Naive thymus-derived CD8-positive, alpha-beta T cell (primary cell): ENCODE measurements around the gene LRRC1. TPM values are rescaled to one million over a fixed set of nuclear protein-coding genes. Genes with fewer than 3 reads are reported as not detected.
A peak's percentile ranks its signal among the peaks of the same experiment; 100 is the strongest.

Experiments
- ATAC-seq, 2 donors: fragments of 150-1000 bp; cut with Tn5 transposase in 1 of 2; sonication (Bioruptor Pico), chemical (Tn5 transposase) in 1 of 2; 1 replicate in 1 of 2; 2 replicates in 1 of 2; pipeline ENCODE4 v1.10.0; 2021; ENCODE audit warnings: mild to moderate bottlenecking in 2 of 2, moderate library complexity in 2 of 2
- POLR2A ChIA-PET: fragments of 350-600 bp; sonication (Branson Sonifier 250); formaldehyde crosslinking; loops from one replicate; lab custom pipeline; 2021; ENCODE audit warnings: antibody characterized with exemption; lab: Charles Lee
- DNase-seq, 10 donors: peaks; one replicate each; pipeline versions ENCODE4 v3.0.0 to v3.0.0-alpha.2; 2020 to 2022
- H3K27ac Mint-ChIP-seq, 10 donors: one replicate each; pipeline ENCODE4 v1.8.0; 2020 to 2022; ENCODE audit warnings: mild to moderate bottlenecking in 10 of 10, mixed read lengths in 10 of 10, moderate library complexity in 4 of 10, inconsistent platforms in 1 of 10
- H3K27me3 Mint-ChIP-seq, 5 donors: one replicate each; pipeline ENCODE4 v1.8.0; 2021 to 2022; ENCODE audit warnings: mixed read lengths in 5 of 5
- H3K36me3 Mint-ChIP-seq, 3 donors: one replicate each; pipeline ENCODE4 v1.8.0; 2020 to 2022; ENCODE audit warnings: mixed read lengths in 3 of 3, mild to moderate bottlenecking in 2 of 3, inconsistent platforms in 1 of 3
- H3K4me1 Mint-ChIP-seq, 4 donors: one replicate each; pipeline ENCODE4 v1.8.0; 2021 to 2022; ENCODE audit warnings: mixed read lengths in 4 of 4
- H3K4me3 Mint-ChIP-seq, 10 donors: one replicate each; pipeline ENCODE4 v1.8.0; 2020 to 2022; ENCODE audit warnings: mild to moderate bottlenecking in 10 of 10, mixed read lengths in 10 of 10, moderate library complexity in 6 of 10, inconsistent platforms in 1 of 10
- H3K9me3 Mint-ChIP-seq, 9 donors: one replicate each; pipeline ENCODE4 v1.8.0; 2020 to 2022; ENCODE audit warnings: mixed read lengths in 9 of 9, mild to moderate bottlenecking in 3 of 9, inconsistent platforms in 1 of 9, moderate library complexity in 1 of 9
- polyA plus RNA-seq, 3 donors: library from polyadenylated mRNA; unstranded; fragments of 300-500 nt; fragmentation: Illumina TruSeq; gene quantifications; one replicate each; pipeline ENCODE4 v1.2.3, GENCODE V29; 2021
- total RNA-seq, 8 experiments: library from RNA in 2 of 8; stranded (reverse) in 2 of 8; gene quantifications; one replicate each; pipeline ENCODE4 v1.2.3 and lab custom pipeline; 2021 to 2026

Gene LRRC1
- total and polyA plus RNA-seq, 5 experiments from 2014 or later: 0.73 to 3.8 (median 1.7) TPM

DNA sequence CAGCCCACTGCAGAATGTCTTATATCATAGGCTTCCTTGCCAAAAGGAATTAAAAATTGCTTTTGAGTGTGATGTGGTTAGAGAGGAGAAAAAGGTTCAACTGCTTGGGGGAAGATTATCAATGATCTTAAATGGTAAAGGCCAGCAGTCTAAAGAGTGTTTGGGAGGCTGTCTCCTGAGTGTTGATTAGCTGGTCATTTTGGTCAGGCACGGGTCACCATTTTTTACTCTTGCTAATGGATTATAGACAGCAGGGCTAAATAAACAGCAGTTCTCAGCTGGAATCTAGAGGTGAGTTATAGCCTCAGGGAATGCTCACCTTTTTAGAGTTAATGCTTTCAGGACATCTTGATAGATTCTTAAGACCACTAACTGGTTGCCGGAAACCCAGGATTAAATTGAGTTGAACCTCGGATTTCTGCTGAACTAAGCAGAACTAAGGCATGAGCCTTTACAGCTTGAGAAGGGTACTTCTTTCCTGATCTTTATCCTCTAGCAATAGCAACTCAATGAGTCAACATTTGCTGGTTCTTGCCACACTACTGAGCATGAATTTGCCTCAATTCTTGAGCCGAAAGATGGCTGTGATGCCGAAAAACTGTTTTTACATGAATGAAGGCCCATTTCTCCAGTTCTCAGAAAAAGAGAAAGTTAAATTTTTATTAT, 120.4 kb downstream of the LRRC1 start:
- Mint-ChIP-seq H3K36me3 (peaks cover 8 to 22% (median 14%) of the 10 kb centered on the region in 3 donors), H3K27ac (no peak overlapping the region), H3K27me3 (no peaks in the 10 kb centered on the region), H3K4me3 (no peak overlapping the region), H3K4me1 (no peaks in the 10 kb centered on the region), H3K9me3 (no peaks in the 10 kb centered on the region)
- POLR2A ChIA-PET: no interaction called here
- no peak for DNase-seq
- ATAC-seq: no peak

GRCh38 chr6:53916804-53917463, 122.1 kb downstream of the LRRC1 start:
- Mint-ChIP-seq H3K27me3 (no peaks in the 10 kb centered on the region), H3K27ac (no peak overlapping the region), H3K4me3 (no peak overlapping the region), H3K4me1 (no peaks in the 10 kb centered on the region), H3K36me3 (peaks cover 13 to 39% (median 21%) of the 10 kb centered on the region in 3 donors), H3K9me3 (no peaks in the 10 kb centered on the region)
- POLR2A ChIA-PET: no interaction called here
- DNase-seq (no peak), ATAC-seq (no peak)

GRCh38 chr6:53917464-53917842, 122.6 kb downstream of the LRRC1 start:
- H3K36me3 Mint-ChIP-seq: peaks cover 13 to 41% (median 23%) of the 10 kb centered on the region in 3 donors
- POLR2A ChIA-PET: no interaction called here
- no peak overlapping the region for H3K27ac Mint-ChIP-seq
- no peak overlapping the region for H3K4me3 Mint-ChIP-seq
- DNase-seq (no peak), ATAC-seq (no peak)
- H3K9me3 Mint-ChIP-seq: no peaks in the 10 kb centered on the region
- H3K4me1 Mint-ChIP-seq: no peaks in the 10 kb centered on the region
- no peaks in the 10 kb centered on the region for H3K27me3 Mint-ChIP-seq

GRCh38 chr6:53918854-53919510, 124.2 kb downstream of the LRRC1 start:
- Mint-ChIP-seq H3K9me3 (no peaks in the 10 kb centered on the region), H3K4me3 (no peak overlapping the region), H3K4me1 (no peaks in the 10 kb centered on the region), H3K36me3 (peaks cover 6 to 38% (median 29%) of the 10 kb centered on the region in 3 donors), H3K27ac (no peak overlapping the region), H3K27me3 (no peaks in the 10 kb centered on the region)
- DNase-seq (no peak), ATAC-seq (no peak)
- POLR2A ChIA-PET: no interaction called here

GRCh38 chr6:53919881-53920360, 125.1 kb downstream of the LRRC1 start:
- no peak for ATAC-seq
- Mint-ChIP-seq H3K4me1 (no peaks in the 10 kb centered on the region), H3K27ac (no peak overlapping the region), H3K4me3 (no peak overlapping the region), H3K9me3 (no peaks in the 10 kb centered on the region), H3K36me3 (peaks cover 5 to 30% (median 23%) of the 10 kb centered on the region in 3 donors), H3K27me3 (no peaks in the 10 kb centered on the region)
- POLR2A ChIA-PET: no interaction called here
- no peak for DNase-seq

- no peak overlapping the region for H3K4me3 Mint-ChIP-seq
- H3K9me3 Mint-ChIP-seq: no peaks in the 10 kb centered on the region
- peaks cover 5 to 30% (median 20%) of the 10 kb centered on the region in 3 donors for H3K36me3 Mint-ChIP-seq
- H3K27ac Mint-ChIP-seq: no peak overlapping the region
- H3K4me1 Mint-ChIP-seq: no peaks in the 10 kb centered on the region
- DNase-seq: no peak
- ATAC-seq: no peak
- no peaks in the 10 kb centered on the region for H3K27me3 Mint-ChIP-seq
- POLR2A ChIA-PET: no interaction called here
These were observed 126.1 kb downstream of the LRRC1 start for GRCh38 chr6:53920881-53921280.

- ATAC-seq: no peak
- H3K4me1 Mint-ChIP-seq: no peaks in the 10 kb centered on the region
- H3K36me3 Mint-ChIP-seq: peaks cover 5 to 30% (median 20%) of the 10 kb centered on the region in 3 donors
- H3K9me3 Mint-ChIP-seq: no peaks in the 10 kb centered on the region
- H3K27me3 Mint-ChIP-seq: no peaks in the 10 kb centered on the region
- no peak for DNase-seq
- H3K27ac Mint-ChIP-seq: no peak overlapping the region
- POLR2A ChIA-PET: no interaction called here
- H3K4me3 Mint-ChIP-seq: no peak overlapping the region
These were observed 126.8 kb downstream of the LRRC1 start for GRCh38 chr6:53921639-53922038.

GRCh38 chr6:53922539-53922981, 127.8 kb downstream of the LRRC1 start:
- Mint-ChIP-seq H3K27ac (no peak overlapping the region), H3K9me3 (no peaks in the 10 kb centered on the region), H3K4me3 (no peak overlapping the region), H3K27me3 (no peaks in the 10 kb centered on the region), H3K36me3 (peaks cover 5 to 30% (median 20%) of the 10 kb centered on the region in 3 donors), H3K4me1 (no peaks in the 10 kb centered on the region)
- DNase-seq (no peak), ATAC-seq (no peak)
- POLR2A ChIA-PET: no interaction called here

- Mint-ChIP-seq H3K4me1 (no peaks in the 10 kb centered on the region), H3K27me3 (no peaks in the 10 kb centered on the region), H3K9me3 (no peaks in the 10 kb centered on the region), H3K36me3 (peaks cover 5 to 30% (median 20%) of the 10 kb centered on the region in 3 donors), H3K4me3 (no peak overlapping the region), H3K27ac (no peak overlapping the region)
- DNase-seq (no peak), ATAC-seq (no peak)
- POLR2A ChIA-PET: no interaction called here
These were observed 129.5 kb downstream of the LRRC1 start for GRCh38 chr6:53924277-53924676.

GRCh38 chr6:53924821-53925422, 130.1 kb downstream of the LRRC1 start:
- POLR2A ChIA-PET: no interaction called here
- H3K4me3 Mint-ChIP-seq: no peak overlapping the region
- no peaks in the 10 kb centered on the region for H3K9me3 Mint-ChIP-seq
- H3K27ac Mint-ChIP-seq: no peak overlapping the region
- ATAC-seq (no peak), DNase-seq (no peak)
- no peaks in the 10 kb centered on the region for H3K27me3 Mint-ChIP-seq
- H3K4me1 Mint-ChIP-seq: no peaks in the 10 kb centered on the region
- peaks cover 5 to 26% (median 17%) of the 10 kb centered on the region in 3 donors for H3K36me3 Mint-ChIP-seq

- Mint-ChIP-seq H3K36me3 (peaks cover 5 to 18% (median 15%) of the 10 kb centered on the region in 3 donors), H3K4me3 (no peak overlapping the region), H3K27me3 (no peaks in the 10 kb centered on the region), H3K9me3 (no peaks in the 10 kb centered on the region), H3K27ac (no peak overlapping the region), H3K4me1 (no peaks in the 10 kb centered on the region)
- DNase-seq (no peak), ATAC-seq (no peak)
- POLR2A ChIA-PET: no interaction called here
These were observed 131.1 kb downstream of the LRRC1 start for GRCh38 chr6:53925891-53926290.

DNA sequence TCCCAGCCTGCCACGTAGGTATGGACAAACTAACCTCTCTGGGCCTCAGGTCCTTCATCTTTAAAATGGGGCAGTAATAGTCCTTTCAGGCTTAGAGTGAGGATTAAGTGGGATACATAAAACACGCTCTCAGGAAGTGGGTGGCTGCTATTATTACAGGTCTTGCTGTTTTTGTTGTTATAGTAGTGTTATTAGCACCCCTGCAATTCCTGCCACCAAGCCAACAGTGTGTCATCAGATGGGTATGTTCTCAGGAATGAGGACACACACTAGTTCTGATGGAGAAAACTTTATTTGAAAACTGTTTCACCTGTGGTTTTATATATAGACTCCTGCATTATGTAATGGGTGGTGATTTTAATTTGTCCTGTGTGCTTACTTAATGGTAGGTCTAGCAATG, 131.7 kb downstream of the LRRC1 start:
- POLR2A ChIA-PET: no interaction called here
- H3K27me3 Mint-ChIP-seq: no peaks in the 10 kb centered on the region
- H3K36me3 Mint-ChIP-seq: peaks cover 0 to 12% (median 9%) of the 10 kb centered on the region in 3 donors
- ATAC-seq (no peak), DNase-seq (no peak)
- no peaks in the 10 kb centered on the region for H3K9me3 Mint-ChIP-seq
- H3K4me3 Mint-ChIP-seq: no peak overlapping the region
- H3K4me1 Mint-ChIP-seq: no peaks in the 10 kb centered on the region
- H3K27ac Mint-ChIP-seq: no peak overlapping the region

- Mint-ChIP-seq H3K27ac (peak overlapping the region in 1 of 10 donors; percentile 13), H3K27me3 (no peaks in the 10 kb centered on the region), H3K4me3 (no peak overlapping the region), H3K9me3 (no peaks in the 10 kb centered on the region), H3K36me3 (no peaks in the 10 kb centered on the region), H3K4me1 (no peaks in the 10 kb centered on the region)
- POLR2A ChIA-PET: no interaction called here
- DNase-seq: no peak
- no peak for ATAC-seq
These were observed 133.8 kb downstream of the LRRC1 start for GRCh38 chr6:53928641-53929040.
